GM20431 (cell line): Measurements from ENCODE around the gene GID8.

Source experiments
- in situ Hi-C: fragments of 300-500 bp; cut with MseI, MboI; formaldehyde crosslinking; loops from one replicate; pipeline ENCODE4 v1.15.0; 2020; ENCODE audit warnings: low sequenced_read_pairs; ENCODE audit not compliant: unreplicated experiment

Gene GID8

DNA sequence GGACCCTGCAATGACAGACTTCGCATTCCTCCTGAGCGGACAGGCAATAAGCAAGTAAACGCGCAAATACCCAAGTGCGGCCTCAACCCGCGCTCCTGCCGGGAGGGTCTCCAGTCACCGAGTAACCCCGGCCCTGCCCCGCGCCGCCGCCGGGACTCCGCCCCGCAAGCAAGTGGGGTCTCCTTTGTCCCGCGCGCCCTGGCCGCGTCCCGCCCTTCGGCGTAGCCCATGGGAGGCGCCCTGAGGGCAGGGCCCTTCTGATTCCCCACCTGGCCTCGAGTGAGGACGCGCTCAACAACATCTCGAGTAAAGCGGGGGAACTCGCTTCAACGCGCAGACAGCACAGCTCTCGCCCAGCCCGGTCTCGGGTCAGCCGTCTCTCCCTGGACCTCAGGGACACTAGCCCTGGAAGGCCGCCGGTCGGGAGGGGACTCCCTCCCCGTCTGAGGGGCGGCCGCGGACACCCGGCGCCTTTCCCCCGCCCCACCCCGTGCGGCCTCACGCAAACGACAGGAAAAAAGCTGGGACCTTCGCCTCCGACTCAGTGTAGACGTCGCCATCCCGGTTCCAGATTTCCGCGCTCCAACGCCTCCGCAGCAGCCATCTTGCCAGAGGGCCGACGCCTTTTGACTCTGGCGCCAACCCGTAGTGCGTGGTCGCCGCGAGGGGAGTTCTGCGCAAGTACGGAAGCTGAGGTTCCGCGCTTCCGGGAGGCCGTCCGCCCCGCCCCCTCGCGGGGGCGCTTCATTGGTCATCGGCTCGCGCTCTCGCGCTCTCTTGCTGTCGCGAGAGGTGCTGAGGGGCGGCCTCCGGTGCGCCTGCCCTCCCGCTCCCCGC lies 461 bp upstream of the GID8 start:
- in situ Hi-C loops: no loop called here

DNA sequence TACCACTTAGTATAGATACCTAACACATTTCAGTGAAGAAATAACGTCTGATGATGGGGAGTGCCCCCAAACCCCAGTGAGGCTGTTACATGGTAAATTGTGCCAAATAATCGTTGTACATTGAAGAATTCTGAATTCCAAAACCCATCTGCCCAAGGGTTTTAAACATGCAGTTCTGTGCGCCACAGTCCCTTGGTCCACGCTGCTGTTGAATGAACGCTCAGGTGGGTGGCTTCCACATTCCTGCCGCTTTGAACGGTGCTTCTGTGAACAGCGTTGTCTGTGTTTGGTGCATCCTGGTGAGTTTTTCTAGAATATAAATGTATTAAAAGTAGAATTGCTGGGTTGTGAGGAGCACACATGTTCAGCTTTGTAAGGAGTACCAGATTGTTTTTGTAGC lies 2.9 kb downstream of the GID8 start:
- in situ Hi-C loops: no loop called here

DNA sequence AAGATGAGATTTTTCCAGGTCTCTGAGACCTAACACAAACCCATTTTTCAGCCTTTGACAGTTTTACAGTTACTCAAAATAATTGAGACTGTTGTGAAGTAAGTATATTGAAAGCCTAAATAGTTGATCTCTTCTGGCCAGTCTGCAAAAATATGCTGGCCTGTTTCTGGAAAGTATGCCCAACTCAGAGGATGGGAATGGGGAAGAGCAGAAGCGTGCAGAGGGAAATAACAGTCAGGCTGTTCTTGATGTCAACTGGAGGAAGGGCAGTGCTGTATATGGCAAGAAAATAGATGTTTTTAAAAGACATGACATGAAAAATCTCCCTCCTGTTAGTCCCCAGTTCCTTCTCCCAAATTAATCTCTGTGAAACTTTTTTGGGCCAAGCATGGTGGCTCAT lies 3.8 kb downstream of the GID8 start:
- in situ Hi-C loops: no loop called here

DNA sequence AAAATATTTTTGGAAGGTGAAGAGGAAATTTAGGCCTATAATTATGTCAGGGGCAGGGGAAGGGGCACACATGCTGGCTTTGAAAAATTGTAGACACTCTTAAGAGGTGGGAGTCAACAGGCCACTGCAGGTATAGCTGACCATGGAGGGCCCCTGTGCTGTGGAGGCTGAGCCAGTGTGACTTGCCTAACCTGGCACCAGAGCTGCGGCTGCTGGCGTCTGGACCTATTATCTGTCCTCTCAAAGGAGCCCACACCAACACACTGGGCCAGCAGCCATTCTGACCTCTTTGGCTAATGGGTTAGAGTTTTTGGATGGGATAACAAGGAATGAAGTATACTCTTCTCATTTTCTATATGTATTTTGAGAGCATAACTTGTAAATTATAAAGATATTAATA lies 4.5 kb downstream of the GID8 start:
- in situ Hi-C loops: no loop called here

DNA sequence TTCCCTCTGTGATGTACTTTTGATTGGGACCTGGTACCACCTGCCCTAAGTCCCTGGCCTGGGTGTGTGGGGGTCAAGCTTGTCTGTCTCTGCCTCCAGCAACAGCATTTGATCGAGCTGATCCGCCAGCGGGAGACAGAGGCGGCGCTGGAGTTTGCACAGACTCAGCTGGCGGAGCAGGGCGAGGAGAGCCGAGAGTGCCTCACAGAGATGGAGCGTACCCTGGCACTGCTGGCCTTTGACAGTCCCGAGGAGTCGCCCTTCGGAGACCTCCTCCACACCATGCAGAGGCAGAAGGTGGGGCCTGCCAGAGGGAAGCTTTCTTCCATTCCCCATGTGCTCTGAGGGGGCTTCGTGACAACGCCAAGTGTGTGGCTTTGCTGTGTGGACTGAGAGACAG lies 5.4 kb downstream of the GID8 start:
- in situ Hi-C loops: no loop called here

DNA sequence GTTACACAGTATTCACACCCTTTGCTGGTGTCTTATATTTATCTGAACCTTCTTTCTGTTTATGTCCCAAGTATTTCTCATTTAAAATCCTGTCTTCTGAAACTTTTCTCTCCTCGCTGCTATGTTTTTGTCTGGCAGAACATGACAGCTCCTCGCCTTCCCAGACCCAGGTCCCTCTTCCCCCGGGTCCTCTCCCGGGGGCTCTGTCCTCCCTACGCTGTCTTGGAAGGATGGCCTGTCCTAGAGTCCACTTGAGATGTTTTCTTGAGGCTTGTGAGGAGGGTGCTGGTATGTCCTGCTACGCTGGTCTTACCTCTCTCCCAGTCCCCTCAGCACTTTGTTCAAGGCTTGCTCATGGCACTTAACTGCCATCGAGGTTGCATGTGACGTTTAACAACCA lies 6.2 kb downstream of the GID8 start:
- in situ Hi-C loops: no loop called here

DNA sequence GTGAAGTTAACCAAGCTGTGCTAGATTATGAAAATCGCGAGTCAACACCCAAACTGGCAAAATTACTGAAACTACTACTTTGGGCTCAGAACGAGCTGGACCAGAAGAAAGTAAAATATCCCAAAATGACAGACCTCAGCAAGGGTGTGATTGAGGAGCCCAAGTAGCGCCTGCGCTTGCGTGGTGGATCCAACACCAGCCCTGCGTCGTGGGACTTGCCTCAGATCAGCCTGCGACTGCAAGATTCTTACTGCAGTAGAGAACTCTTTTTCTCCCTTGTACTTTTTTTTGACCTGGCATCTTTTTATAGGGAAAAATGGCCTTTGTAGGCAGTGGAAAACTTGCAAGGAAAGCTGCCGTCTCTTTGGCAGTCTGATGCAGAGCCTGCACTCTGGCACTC lies 6.8 kb downstream of the GID8 start:
- in situ Hi-C loops: no loop called here

DNA sequence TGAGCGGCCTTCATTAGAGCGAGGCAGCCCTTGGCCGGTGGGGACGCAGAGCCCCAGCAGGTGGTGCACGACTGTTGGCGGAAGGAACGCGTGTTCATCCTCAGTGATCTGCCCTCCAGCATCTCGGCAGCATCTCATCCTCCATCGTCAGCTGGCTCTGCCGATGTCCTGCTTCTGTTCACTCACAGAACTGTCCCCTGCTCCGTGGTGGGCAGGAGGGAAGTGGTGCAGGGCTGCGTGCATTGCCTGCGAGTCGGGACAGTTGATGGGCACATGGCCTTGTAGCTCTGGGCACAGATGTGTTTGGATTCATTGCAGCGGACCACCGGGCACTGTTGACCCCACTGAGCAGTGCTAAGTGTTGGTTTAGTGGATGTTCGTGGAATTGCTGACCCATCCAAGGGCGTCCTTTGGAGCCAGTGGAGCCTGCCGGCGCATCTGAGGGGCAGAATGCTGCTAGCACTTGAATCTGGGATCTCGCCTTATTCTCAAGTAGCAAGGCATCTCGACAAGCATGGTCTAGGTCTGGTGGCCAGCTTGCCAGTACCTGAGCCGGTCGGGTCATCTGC lies 7.9 kb downstream of the GID8 start:
- in situ Hi-C loops: no loop called here

DNA sequence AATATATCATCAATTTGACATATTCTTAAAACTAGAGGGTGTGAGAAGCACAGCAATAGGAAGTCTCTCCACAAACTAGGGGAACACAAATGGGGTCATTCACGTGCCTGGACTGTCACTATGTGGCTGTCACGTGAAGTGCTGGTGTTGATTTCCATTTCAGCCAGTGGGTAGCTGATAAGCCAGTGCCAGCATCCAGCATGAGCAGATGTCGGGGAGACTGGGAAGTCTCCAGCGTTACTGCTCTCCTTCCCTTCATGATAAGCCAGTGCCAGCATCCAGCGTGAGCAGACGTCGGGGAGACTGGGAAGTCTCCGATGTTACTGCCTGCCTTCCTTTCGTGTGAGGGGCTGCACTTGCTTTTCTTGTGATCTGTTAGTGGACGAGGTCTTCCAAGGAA lies 9.0 kb downstream of the GID8 start:
- in situ Hi-C loops: no loop called here

DNA sequence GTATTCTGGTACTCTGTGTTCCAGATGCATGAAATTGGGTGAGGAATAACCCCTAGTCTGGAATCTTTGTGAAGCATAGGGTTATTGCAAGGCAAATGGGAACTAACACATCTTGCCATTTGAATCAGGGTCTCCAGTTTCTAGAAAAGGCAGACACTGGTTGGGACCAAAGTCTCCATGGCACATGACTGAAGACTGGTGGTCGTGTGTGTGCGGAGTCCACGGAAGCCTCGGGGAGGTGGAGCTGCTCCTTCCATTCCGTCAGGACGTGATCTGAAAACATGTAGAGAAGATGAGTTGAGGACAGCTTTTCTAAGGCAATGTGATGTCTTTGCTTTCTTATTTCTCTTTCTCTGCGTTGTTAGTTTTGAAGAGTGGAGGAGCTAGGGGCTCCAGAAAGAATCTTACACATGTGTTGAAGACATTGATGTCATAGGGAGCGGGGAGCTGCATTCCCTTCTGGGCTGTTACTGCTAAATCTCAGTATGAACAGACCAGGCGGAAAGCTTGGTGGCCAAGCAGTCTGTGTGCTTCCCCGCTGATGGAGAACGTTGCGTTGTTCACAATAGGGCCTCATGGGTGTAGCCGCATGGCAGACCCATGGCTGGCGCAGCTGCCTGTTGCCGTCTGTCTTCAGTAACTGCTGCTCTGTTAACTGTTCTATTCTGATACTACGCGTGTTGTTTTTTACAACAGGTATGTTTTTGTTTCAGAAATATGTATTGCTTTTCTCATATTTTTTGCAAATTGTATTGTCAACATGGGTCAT lies 9.8 kb downstream of the GID8 start:
- in situ Hi-C loops: no loop called here

DNA sequence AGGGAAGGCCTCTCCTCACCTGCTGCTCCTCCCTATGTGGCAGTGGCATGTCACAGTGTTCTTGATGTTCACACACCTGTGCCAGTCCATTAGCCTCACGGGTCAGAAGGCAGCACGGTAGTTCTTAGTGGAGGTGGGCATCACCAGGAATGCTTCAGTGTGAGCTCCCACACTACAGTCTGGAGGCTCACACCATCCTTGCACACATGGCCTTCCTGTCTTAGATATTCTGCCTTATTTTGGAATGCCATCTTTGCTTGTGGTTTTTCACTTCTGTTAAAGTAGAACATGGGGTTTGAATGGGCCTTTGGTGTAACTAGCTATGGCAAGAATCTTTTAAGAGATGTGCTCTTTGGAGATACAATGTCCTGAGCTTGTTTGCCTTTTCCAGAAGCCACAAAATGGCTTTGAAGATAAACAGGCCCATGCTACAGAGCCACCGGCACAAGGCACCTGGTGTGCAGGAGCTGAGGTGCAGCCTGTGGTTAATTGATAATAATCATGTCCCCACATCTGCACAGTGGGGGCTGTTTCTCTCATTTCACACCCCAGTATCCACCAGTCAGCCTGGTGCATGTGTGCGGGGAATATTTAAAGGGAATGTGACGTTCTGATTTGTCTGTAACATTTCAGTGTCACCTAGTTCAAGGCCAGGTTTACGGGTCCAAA lies 11.3 kb downstream of the GID8 start:
- in situ Hi-C loops: no loop called here

DNA sequence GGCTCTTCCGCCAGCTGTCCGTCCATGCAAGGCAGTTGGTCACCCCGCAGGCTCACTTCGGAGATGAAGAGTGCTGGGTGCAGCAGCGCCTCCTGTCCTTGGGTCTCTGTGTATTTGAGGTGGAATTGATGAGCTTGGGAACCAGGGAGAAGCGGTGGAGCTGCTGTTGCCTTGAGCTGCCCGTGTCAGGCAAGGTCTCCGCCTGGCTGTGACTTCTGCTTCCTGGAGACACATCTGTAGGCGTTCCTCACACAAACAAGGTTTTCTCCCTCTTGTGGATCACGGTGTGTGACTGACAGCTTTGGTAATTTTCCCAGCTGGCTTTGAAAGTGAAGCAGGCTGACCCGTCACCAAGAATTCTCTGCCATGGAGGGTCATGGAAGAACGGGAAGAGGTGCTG lies 12.0 kb downstream of the GID8 start:
- in situ Hi-C loops: no loop called here

DNA sequence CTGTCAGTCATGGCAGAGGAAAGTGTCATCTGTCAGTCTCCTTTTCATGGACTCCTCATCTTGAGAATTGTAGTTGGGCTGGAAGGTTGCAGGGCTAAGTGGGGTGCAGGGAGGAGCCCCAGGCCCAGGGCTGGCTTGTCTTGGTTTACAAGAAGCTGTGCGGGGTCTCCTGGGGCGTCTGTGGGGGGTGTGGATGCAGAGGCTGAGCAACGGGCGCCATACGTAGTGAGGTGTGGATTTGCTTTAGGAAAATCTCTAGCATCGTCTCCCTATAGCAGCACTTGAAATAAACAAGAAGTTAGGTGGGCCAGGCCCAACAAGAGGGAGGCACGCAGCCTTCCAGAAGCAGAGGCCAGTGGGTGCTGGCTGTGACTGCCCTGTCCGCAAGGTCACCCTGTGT lies 12.8 kb downstream of the GID8 start:
- in situ Hi-C loops: no loop called here

DNA sequence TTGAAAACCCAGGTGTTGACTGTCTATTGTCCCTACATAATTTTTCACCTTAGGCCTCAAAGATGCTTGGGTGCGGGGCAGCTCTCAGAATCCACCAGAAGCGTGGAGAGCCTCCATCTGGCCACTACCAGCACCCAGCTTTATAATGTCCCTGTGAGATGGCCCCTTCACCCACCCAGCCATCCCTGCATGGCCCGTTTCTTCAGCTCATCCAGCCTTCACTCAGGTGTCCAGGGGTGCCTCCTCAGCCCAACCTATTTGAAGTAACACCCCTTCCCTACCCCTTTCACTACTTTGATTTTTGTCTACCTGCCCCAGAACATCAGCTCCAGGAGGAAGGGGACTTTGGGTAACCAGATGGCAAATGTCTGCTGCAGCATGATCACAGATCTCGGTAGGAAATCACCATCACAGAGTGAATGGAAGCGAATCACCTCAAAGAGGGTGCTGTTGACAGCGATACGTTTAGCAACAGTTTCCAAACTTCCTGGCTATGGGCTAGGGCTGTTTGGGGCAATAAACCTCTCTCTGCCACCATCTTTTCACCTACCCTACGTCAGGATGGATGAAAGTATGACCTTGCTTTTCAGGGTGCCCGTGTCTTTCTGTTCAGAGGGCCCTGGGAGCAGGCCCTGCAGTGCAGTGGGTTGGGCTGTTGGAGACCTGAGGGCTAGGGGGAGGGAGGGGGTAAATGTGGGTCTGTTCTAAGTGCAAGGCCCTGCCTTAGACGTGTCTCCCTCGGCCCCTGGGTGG lies 13.4 kb downstream of the GID8 start:
- in situ Hi-C loops: no loop called here

DNA sequence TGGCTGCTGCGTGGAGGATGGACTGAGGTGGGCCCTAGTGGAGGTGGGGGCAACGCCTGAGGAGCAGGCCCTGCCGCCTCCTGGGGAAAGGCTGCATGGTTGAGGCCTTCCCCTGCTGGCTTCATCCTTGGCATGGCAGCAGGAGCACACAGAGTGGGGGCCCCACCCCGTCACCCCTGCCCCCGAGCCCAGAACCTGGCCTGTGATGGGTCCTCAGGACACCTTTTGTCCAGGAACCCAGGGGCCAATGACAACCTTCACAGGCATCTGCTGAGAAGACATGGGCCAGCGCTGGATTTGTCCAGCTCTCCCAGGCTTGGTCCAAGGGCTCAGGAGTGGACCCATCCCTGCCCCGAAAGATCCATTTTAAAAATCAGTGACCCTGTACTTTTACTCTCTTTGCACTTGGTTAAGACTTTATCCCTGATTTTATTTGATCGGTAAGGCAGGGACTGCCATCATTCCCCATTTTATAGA lies 14.0 kb downstream of the GID8 start:
- in situ Hi-C loops: no loop called here

DNA sequence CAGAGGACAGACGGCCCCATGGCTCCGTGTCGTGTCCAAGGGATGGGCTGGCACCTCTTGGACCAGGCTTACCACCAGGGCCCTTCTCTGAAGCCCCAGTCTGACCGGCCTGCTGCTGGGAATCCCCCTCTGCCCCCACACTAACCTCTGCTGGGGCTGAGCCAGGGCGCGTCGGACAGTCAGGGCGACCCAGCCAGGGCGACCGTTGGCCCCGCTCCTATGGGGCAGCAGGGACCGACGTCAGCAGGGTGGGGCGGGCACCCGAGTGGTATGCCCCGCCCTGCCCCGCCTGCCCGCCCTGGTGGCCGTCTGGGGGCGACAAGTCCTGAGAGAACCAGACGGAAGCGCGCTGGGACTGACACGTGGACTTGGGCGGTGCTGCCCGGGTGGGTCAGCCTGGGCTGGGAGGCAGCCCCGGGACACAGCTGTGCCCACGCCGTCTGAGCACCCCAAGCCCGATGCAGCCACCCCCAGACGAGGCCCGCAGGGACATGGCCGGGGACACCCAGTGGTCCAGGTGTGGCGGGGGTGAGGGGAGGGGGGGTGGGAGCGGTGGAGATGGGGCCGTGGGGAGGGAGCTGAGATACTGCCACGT lies 14.5 kb downstream of the GID8 start, which contains the start of gene SLC17A9:
Gene SLC17A9, plus strand, starts transcription at position 337 of the 595 bp plus-strand sequence. Its CDS starts 122 bp downstream, at position 459.
- in situ Hi-C loops: no loop called here

DNA sequence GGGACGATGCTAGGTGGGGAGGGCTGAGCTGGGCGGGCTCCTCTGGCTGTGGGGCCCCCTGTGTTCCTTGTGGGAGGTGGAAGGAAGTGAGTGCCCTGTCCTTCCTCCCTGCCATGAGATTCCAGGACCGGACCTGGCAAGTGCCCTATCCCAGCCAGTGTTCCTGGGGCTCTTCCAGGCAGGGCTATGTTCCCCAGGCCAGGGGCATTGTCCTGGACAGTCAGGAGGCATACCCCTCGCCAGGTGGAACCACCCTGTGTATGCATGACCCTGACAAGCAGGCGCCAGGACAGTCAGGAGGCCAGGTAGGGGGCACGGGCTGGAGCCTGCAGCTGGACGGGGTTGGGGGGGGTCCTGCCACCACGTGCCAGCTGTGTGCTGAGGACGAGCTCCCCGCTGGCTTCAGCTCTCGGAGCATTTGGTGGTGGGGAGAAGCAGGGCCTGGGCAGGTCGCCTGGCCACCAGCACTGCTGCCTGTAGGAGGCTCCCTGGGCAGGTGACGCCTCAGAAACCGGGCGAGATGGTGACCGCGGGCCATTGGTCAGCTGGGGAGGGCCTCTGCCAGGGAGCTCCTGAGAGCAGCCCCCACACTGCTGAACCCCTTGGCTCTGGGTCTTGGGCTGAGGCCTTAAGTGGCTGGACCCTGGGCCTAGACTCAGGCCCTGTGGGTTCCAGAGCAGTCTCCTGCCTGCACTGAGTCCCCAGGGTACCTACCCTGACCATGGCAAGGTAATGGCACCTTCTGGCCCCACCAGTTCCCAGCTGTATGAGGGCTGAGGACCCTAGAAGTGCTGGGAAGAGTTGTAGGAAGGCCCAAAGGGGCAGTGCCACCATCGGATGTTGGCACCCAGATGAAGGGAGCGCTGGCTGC lies 15.3 kb downstream of the GID8 start:
- in situ Hi-C loops: no loop called here
